NCI-H146 treated with DMSO at 0.1 percent for 48 hours (cell line): ENCODE data around the gene UBP1.
"Not testable (repeated sequence)": the region's sequence is repeated elsewhere in the genome, so short reads cannot be mapped to it uniquely, and the experiment has no call there.

Source experiments
- DNase-seq: peaks from one replicate; lab custom pipeline; 2025; ENCODE audit not compliant: unreplicated experiment; lab: John Stamatoyannopoulos, UW

Gene UBP1, protein sequence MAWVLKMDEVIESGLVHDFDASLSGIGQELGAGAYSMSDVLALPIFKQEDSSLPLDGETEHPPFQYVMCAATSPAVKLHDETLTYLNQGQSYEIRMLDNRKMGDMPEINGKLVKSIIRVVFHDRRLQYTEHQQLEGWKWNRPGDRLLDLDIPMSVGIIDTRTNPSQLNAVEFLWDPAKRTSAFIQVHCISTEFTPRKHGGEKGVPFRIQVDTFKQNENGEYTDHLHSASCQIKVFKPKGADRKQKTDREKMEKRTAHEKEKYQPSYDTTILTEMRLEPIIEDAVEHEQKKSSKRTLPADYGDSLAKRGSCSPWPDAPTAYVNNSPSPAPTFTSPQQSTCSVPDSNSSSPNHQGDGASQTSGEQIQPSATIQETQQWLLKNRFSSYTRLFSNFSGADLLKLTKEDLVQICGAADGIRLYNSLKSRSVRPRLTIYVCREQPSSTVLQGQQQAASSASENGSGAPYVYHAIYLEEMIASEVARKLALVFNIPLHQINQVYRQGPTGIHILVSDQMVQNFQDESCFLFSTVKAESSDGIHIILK

DNA sequence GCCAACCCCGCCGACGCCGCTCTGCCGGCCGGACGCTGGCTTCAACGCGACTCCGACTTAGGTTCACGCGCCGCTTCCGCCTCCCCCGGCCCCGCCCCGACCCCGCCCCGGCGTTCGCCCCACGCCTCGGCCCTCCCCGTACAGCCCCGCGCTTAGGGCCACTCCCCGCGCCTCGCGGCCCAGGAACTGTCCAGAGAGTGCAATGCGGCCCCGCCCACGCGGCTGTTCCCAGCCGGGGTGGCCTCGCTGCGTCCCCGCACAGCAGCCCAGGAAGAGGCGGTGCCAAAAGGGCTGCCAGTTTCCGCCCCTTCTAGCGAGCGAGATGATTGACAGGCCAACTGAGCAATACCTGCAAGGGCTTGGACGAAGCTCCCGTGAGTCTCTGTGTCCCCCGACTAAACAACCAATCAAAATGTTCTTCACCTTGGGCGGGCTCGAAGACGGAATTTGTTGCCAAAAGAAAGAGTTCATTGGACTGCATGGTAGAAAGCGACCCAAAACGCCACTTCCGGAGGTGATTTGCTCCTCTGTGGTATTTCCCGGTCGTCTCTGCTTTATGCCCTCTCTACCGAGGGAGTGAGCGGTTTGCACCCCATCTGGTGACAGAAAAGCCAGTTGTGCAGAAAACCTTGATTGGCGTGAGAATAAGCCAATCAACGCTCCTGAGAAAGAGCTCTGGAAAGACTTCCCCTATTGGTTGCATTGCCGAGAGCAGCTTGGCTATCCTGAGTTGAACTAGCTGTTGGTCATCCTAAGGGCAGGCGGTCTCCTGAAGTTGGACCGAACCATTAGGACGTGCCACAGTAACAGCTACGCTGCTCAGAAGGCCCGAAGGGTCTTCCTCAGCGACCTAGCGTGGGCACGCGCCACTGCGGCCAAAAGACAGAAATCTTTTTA is at the start of gene UBP1:
Gene UBP1, minus strand, starts transcription at position 78 of the 897 bp plus-strand sequence. CDS start 557 bp downstream, outside the sequence.
- DNase-seq = peak; percentile 97

DNA sequence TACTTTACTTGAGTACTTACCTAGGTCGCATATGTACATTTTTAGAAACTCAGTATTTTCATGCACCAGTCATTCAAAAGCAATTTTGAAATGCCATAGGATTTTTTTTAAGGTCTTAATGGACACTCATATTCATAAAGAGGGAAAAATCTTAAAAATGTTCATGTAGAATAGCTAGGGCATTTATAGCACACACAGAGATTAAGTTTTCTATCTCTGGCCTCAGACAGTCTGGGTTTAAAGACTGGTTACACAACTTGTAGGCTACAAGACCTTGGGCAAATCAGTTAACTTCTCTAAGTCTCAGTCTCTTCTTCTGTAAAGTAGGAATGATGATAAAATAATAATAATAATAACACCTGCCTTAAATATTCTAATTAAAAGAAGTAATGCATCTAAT is 48.5 kb upstream of the UBP1 start:
- DNase-seq = no peak

DNA sequence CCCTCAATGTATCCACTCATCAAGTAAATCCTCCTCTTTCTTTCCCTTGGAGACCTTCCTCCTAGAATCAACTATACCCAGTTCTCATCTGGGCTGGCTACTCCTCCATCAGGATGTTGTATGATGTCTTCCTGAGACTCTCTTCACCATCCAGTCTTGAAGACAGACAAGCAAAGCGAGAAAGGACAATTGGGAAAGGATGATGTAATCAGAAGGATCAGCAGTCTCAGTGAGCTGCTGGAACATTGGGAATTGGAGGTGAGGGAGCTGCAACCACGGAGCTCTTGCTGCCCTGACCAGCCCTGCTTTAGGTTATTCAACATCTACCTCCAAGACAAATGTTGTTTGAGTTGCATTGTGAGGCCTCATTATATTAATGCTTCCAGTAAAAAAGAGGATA is 48.0 kb upstream of the UBP1 start:
- no peak for DNase-seq

DNA sequence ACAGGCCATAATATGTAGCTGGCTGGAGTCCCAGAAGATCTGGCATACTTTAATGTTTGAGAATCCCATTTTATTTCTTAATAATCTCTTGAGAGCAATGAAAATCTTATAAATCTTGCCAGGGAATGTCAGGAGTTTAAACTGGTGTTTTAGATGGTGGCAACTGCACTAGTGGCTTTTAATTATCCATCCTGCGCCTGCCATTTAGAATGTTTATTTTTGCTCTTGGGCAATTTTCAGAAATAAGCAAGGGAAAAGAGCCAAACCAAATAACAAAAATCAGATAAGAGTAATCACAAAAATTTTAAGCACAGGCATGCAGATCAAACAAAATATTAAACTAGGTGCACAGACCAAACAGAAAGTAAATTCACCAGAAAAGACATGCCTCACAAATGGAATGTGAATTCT is 41.9 kb upstream of the UBP1 start:
- no peak for DNase-seq

DNA sequence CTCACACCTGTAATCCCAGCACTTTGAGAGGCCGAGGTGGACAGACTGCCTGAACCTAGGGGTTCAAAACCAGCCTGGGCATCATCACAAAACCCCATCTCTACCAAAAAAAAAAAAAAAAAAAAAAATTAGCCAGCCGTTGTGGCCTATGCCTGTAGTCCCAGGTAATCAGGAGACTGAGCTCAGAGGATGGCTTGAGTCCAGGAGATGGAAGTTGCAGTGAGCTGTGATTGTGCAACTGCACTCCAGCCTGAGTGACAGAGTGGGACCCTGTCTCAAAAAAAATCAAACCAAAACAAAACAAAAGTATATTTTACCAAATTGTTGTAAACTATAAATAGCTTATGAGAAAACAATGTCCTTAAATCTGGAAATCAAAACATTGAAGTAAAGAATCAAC is 34.7 kb upstream of the UBP1 start:
- no peak for DNase-seq

DNA sequence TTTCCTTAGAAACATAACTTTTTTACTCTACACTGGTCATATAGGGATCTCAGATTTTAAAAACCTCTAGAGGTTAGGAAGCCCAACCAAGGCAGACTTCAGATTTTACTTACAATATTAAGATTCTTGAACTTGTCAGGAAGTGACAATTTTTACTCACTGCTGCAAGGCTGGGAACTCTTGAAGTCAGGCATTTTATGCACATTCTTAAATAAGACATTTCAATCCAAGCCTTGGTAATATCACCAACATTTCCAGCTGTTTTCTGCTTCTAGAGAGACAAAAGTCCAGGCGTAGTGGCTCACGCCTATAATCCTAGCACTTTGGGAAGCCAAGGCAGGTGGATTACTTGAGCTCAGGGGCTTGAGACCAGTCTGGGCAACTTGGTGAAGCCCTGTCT is 33.6 kb upstream of the UBP1 start:
- no peak for DNase-seq

DNA sequence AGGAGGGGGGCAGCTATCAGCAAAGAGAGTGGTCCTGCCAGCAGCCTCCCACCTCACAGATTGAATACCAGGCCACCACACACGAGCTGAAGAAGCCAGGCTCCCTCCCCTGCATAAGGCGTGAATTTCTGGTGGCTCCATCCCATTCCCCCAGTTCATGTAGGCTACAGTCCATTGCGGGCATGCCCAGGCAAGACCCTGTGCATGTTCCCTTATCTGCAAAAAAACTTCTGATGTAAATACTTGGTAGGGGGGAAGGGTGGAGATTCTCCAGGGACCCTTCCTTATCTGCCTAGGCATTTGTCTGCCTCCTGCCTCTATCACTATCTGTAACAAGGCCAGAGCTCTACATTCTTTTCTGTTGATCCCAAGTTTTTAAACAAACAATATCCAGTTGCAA is 27.6 kb upstream of the UBP1 start:
- DNase-seq = no peak

DNA sequence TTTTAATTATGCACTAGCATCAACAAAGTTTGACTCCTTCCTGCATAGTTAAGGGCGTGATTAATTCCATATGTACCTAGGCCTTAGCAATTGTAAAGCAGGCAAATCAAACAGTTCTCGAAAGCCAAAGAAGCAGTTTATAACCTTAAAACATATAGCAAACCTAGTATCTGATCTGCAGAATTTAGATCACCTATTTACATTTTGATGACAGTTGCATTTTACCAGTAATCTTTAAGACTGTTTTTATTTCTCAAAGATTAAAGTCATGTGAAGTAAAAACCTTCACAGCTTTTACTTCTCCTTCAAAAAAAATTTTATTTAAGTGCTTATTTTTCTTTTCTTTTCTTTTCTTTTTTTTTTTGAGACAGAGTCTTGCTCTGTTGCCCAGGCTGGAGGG is 20.9 kb upstream of the UBP1 start:
- no peak for DNase-seq

DNA sequence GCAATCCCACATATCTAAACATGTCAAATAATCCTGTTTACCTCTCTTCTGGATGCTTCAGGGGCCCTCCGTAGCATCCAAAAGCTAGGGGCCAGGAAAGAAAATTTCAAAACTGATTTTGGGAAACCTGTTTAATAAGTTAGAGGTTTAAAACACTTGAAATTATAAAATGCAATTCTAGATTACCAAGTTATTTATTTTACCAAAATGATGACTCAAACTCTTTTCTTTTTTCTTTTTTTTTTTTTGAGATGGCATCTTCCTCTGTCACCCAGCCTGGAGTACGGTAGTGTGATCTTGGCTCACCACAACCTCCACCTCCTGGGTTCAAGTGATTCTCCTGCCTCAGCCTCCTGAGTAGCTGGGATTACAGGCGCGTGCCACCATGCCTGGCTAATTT is 19.4 kb upstream of the UBP1 start:
- DNase-seq = not testable (repeated sequence)

DNA sequence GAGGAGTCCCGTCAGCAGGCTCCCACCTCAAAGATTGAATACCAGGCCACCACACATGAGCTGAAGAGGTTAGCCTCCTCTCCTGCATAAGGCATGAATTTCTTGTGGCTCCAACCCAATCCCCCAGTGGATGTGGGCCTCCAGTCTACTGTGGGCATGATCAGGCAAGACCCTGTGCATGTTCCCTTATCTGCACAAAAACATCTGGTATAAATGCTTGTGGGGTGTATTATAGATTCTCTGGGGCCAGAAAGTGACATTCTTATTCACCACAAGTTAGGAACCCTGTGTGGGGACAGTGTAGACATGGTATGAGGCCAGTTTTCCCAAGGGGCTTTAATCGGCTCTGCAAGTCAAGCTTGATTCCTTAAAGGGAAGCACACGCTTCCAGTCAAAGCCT is 18.2 kb upstream of the UBP1 start:
- DNase-seq = no peak

DNA sequence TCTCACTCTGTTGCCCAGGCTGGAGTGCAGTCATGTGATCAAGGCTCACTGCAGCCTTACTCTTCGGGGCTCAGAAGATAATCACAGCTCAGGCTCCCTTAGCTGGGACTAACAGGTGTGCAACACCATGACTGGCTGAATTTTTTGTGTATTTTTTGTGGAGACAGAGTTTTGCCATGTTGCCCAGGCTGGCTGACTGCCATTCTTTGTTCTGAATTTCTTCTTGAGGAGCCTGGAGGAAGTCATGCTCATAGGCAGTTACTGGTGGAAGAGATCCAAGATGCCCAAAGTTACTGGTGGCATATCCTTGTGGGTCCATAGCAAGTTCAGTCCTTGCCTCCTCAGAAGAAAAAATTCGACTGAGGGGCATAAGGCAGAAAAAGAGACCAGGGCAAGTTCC is 16.6 kb upstream of the UBP1 start:
- DNase-seq = no peak

DNA sequence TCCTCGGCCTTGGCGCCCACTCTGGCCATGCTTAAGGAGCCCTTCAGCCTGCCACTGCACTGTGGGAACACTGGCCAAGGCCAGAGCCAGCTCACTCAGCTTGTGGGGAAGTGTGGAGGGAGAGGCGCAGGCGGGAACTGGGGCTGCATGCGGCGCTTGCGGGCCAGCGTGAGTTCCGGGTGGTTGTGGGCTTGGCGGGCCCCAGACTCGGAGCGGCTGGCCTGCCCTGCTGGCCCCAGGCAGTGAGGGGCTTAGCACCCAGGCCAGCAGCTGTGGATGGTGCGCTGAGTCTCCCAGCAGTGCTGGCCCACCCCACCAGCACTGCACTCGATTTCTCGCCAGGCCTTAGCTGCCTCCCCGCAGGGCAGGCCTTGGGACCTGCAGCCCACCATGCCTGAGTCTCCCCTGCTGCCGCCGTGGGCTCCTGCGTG is 13.1 kb upstream of the UBP1 start:
- DNase-seq = no peak

DNA sequence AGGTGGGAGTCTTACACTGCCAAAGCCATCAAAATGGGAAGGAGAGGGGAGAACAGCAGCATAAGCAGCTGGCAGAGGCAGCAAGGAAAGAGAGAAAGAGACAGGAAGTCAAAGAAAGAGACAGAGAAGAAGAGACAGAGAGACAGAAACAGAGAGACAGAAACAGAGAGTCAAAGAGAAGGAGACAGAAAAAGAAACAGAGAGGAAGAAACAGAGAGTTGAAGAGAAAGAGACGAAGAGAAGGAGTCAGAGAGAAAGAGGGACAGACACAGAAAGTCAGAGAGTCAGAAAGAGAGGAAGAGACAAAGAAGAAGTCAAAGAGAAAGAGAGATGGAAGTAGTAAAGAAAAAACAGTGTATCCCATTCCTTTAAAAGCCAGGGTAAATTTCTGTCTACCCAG is 11.8 kb upstream of the UBP1 start:
- DNase-seq = not testable (repeated sequence)

DNA sequence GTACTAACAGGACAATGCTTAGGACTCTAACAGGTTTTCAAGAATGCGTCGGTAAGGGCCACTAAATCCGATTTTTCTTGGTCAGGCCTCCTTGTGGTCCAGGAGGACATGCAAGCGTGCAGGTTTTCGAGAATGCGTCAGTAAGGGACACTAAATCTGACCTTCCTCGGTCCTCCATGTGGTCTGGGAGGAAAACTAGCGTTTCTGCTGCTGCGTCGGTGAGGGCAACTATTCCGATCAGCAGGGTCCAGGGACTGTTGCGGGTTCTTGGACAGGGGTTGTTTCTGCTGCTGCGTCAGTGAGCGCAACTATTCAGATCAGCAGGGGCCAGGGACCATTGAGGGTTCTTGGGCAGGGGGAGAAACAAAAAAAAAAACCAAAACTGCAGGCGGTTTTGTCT is 7.8 kb upstream of the UBP1 start:
- DNase-seq = no peak

DNA sequence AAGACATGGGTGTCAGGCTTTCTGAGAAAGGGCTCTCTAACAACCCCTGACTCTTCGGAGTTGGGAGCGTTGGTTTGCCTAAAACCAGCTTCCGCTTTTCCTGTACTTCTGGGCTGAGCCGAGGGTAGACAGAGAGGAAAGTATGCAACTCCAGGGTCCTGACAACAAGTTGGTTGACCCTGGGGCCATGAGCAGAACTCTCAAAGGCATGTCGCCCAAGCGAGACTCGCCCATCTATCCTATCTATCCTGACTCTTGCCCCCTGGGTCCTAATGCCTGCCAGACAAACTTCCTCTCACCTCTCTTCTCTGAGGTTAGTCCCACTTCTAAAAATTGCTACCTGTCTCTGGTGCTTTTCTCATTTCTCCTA is 7.0 kb upstream of the UBP1 start:
- DNase-seq = not testable (repeated sequence)

DNA sequence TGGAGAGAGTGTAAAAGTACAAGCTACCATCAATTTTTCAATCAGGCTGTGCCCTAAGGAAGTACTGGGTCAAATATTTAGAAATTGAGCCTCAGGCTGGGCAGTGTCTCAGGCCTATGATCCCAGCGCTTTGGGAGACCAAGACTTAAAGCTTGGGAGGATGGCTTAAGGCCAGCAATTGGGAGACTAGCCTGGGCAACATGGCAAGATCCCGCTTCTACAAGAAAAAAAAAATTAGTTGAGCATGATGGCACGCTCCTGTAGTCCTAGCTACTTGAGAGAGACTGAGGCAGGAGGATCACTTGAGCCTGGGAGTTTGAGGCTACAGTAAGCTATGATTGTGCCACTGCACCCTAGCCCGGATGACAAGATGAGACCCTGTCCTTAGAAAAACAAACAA is 2.0 kb upstream of the UBP1 start:
- no peak for DNase-seq

DNA sequence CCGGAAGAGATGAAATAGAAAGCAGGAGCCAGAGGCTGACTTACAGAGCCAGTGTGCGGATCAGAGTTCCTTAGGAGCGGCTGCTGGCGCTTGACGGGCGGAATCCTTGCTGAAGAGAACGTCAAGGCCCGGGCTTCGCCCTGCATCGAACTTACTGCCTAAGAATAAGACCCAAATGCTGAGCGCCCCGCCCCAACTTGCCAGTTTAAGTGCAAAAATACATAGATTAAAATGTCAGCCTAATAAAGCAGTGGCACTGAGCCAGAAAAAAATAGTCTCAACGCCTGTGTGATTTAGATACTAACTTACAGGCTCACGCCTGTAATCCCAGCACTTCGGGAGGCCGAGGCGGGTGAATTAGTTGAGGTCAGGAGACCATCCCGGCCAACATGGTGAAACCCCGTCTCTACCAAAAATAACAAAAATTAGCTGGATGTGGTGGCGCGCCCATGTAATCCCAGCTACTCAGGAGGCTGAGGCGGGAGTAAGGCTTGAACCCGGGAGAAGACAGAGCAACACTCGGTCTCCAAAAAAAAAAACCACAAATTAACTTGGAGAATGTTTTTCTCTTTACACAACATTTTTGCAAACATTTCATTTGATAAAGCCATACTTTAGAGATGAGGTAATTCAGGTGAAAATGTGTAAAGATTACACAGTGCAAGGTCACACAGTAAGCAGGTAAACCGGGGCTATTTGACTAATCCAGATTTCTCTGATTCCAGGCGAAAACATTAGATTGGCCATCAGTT is 1.2 kb upstream of the UBP1 start:
- no peak for DNase-seq

DNA sequence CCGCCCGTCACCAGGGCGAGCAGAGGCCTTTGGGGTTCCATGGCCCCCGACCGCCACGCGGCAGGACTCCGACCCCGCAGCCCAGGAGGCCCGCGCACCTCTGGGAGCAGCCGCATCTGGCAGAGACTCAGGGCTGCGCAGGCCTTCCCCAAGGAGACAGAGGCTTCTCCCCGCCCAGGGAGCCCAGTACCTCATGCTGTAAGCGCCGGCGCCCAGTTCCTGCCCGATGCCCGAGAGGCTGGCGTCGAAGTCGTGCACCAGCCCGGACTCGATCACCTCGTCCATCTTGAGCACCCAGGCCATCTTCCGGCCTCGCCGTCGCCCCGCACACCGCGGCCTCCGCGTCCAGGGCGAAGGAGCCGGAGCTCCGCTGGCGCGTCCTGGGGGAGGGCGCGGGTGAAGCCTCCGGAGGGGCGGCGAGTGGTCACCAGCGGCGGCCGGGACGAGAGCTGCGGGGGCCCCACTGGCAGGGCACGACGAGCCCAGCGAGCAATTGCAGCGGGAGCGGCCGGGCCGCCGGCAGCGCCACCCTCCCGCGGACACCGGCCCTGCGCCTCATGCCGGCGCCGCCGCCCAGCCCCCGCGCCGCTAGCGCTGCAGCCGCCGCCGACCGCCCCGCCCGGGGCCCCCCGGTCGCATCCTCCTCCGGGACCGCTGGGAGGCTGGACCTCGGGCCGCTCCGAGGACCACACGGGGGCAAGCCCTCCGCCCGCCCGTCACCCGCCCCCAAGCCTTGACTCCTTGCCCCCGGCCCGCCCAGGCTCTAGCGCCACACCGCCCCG is 468 bp downstream of the UBP1 start:
- no peak for DNase-seq

DNA sequence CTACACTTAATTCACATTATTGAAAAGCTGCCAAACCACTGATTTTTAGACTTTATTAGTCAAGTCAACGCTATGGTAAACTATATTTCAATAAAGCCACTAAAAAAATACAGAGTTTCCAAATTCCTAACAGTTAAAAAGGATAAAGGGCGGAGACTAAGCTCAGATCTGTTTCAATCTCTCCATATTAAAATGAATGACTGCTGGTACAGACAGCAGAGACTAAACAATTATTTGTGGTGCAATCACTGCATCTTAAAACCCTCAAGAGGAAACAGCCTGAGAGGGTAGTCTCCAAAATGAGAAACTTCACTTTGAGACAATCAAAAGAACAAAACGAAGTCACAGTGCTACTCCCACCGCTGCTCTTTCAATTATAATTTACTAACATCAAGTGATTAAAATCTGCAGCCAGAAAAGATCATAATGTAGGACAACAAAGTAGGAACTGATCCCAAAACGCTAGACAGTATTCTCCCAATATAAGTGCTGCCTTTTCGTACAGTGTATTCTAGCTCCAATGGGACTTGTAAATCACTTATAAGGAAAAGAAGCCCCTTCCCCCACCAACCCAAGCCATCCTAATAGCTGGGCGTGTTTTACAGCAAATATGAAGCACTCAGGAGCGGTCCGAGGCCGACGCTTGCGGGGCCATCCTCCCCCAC is 1.2 kb downstream of the UBP1 start:
- no peak for DNase-seq

DNA sequence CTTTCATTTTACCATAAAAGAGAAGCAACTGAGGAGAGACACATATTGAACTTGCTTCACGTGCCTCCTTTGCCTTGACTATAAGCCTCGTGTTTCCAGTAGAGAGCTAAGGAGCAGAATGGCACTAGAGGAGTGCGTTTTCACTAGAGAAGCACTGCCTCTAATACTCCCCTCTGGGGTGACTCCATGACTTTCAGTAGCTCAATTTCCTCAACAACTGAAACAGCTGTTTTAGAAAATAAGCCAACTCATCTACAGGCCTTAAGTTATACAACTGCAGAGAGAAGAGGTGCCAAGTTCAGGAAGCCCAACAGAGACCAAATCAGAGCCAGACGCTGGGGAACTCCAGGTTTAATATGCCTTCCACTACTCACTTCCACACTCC is 1.9 kb downstream of the UBP1 start:
- no peak for DNase-seq
